SH-SY5Y (cell line): ENCODE measurements around the gene AKAP14.

Experiments
- GATA2 ChIP-seq: IDR thresholded peaks from 2 replicates; pipeline ENCODE4 v1.6.1; 2011; ENCODE audit warnings: mild to moderate bottlenecking, low read depth, low read length
- GATA3 ChIP-seq: IDR thresholded peaks from 2 replicates; pipeline ENCODE4 v1.6.1; 2011; ENCODE audit warnings: low read depth, mild to moderate bottlenecking, low read length, moderate library complexity

DNA sequence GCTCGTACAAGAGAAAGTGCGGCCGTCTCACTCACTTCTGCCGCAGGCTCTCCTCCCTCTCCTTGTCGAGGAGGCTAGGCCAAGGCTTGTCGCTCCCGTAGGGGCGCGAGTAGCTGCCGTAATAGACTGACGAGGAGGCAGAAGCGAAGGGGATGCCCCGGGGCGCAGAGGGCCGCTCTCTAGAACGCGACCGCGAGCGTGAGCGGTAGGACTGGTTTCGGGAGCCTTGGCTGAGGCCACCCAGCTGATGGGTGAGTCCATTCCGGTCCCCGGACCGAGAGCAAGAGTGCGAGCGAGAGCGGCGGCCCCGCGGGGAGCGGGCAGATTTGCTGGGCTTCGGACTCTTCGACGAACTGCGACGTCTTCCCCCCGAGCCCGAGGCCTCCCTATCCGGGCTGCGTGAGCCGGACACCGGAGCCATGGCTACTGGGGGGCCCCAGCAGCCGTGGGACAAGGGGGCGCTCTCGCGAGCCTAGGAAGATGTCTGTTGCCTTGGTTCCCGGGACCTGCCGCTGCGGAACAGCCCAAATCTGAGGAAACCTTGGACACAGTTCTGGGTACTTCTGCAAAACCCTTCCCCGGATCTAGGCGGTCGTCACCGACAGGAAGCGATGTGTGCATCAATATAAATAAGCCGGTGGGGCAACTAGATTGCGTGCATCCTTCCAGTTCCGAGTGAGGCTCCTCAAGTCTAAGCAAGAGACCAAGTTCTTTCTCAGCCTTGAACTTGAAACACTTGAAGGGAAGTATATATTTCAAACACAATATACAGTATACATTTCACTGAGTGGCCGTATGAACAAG lies 47.7 kb downstream of the AKAP14 start, which contains the start of gene NKAP:
- no peak for TF ChIP-seq GATA2
- TF ChIP-seq GATA3 = no peak
